GM19372 (cell line): ENCODE measurements around the gene BTN3A1.
"Not testable (repeated sequence)": the region's sequence is repeated elsewhere in the genome, so short reads cannot be mapped to it uniquely, and the experiment has no call there.

Experiments used
- ATAC-seq: cut with Tn5 transposase; IDR thresholded peaks from one replicate; pipeline ENCODE4 v1.9.1; 2021; ENCODE audit warnings: mild to moderate bottlenecking, low read depth, moderate library complexity; ENCODE audit not compliant: unreplicated experiment

Gene BTN3A1

DNA sequence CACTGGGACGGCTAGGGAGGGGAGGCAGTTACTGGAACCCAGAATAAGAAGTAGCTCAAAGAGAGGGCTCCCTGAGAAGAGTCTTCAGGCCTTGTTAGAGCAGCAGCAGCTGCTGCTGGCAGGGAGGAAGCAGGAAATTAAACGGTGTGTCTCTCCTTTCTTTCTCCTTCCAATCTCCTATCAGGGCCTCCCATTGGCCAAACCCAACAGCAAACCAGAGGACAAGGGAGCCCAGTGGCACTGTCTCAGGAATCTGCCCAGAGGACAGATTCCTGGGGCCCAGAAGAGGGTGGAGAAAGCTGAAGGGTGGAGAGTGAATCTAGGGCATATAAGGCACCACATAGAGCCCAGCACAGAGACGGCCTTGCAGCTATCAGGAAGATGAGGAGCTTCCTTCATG is 10.2 kb downstream of the BTN3A1 start:
- no peak for ATAC-seq

DNA sequence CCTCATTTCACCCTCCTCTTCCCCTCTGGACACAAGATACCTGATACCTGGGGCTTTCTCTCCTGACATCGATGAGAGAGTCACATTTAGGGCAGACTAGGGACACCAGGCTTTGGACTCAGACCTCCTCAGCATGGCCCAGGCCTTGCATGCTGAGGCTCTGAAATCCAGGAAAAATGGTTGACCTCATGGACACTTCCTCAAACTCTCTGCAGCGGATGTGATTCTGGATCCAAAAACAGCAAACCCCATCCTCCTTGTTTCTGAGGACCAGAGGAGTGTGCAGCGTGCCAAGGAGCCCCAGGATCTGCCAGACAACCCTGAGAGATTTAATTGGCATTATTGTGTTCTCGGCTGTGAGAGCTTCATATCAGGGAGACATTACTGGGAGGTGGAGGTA is 10.9 kb downstream of the BTN3A1 start:
- no peak for ATAC-seq

DNA sequence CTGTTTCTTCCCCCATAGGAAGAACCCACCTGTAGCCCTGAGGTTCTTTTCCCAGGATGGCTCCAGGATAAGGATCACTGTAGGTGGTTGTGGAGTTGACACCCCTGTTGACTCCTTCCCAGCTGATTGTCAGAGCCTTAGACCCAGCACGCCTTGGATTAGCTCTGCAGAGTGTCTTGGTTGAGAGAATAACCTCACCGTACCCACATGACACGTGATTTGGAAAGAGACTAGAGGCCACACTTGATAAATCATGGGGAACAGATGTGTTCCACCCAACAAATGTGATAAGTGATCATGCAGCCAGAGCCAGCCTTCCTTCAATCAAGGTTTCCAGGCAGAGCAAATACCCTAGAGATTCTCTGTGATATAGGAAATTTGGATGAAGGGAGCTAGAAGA is 12.2 kb downstream of the BTN3A1 start:
- no peak for ATAC-seq

DNA sequence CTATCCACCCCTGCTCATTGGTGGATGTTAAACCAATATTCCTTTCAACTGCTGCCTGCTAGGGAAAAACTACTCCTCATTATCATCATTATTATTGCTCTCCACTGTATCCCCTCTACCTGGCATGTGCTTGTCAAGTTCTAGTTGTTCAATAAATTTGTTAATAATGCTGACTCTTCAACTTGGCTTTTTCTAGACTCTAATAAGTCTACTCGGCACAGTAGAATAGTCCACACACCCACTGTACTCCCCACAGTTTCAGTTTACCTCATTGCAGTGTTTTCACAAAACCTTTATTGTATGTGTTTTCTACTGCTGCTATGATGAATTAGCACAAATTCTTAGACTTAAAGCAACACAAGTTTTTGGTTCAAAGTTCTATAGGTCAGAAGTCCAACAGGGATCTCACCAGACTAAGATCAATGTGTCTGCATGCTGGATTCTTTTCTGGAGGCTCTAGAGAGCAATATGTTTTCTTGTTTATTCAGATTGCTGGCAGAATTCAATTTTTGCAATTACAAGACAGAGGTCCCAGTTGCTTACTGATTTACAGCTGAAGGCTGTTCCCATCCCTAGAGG is 13.1 kb downstream of the BTN3A1 start:
- ATAC-seq = no peak

DNA sequence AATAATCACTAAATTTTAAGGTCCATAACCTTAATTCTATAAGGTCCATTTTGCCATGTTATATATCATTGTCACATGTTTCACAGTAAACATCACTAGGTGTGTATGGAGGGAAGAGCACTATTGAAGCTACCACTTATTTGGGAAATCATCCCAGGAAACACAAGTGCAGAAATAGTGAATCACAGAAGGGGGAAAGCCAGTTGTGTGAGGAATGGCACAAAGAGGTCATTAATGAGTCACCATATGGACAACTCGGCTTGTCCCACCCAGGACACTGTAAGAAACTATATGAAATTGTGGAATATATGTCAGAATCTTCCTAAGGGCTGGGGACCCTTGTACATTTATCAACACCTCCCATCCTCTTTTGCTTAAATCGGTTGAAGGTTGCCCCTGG is 13.7 kb downstream of the BTN3A1 start:
- no peak for ATAC-seq

DNA sequence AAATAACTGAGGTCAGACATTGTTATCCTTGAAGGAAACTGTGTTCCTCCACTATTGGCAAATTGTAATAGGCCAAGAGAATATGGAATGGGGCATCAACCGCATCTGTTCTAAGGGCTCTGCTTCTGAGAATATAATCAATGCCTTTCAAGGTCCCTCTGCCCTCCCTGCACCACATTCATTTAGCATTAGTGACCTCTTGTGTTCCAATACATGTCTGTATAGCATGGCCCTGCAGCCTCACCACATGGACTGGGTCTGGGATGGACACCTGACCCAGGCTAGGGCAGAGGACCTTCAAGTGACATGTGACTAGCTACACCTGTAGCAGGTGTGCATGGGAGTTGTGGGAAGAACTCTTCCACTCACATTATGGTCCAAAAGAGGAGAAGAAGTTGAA is 14.2 kb downstream of the BTN3A1 start:
- no peak for ATAC-seq

DNA sequence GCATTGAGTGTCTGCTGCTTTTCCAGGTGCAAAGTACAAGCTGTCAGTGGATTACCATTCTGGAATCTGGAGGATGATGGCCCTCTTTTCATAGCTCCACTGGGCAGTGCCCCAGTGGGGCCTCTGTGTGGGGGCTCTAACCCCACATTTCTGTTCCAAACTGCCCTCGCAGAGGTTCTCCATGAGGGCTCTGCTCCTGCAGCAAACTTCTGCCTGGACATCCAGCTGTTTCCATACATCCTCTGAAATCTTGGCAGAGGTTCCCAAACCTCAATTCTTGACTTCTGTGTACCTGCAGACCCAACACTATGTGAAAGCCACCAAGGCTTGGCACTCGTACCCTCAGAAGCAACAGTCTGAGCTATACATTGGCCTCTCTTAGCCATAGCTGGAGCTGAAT is 16.0 kb downstream of the BTN3A1 start:
- ATAC-seq = not testable (repeated sequence)

DNA sequence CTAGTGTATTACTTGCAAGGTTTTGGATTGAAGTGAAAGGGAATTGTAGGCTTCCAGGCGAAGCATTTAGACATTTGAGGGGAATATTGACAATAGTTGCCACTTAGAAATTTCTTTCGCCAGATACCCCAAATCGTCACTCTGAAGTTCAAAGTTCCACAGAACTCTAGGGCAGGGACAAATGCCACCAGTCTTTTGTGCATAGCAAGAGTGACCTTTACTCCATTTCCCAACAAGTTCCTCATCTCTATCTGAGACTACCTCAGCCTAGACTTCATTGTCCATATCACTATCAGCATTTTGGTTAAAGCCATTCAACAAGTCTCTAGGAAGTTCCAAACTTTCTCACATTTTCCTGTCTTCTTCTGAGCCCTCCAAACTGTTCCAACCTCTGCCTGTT is 16.7 kb downstream of the BTN3A1 start:
- ATAC-seq = not testable (repeated sequence)

DNA sequence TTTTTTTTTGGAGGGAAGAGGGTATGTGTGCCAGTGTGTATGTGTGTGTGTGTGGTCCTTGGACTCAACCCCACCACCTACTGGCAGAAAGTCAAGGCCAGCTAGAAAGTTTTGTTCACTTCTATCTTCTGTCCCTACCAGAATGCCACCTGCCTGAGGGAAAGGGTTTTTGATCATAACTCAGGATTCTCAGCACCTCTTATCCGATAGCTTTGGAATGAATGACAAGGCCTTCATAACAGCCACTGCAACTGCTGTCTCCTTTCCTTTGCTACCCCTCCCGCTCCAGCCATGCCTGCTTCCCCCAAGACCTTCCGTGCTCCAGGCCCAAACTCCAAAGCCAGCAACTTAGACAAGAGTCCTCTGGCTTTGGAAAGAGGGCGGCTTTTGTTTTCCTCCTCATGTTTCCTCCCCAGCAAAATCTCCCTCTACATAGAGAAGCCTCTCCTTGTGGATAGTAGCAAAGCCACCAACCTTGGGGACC is 18.7 kb downstream of the BTN3A1 start:
- no peak for ATAC-seq

DNA sequence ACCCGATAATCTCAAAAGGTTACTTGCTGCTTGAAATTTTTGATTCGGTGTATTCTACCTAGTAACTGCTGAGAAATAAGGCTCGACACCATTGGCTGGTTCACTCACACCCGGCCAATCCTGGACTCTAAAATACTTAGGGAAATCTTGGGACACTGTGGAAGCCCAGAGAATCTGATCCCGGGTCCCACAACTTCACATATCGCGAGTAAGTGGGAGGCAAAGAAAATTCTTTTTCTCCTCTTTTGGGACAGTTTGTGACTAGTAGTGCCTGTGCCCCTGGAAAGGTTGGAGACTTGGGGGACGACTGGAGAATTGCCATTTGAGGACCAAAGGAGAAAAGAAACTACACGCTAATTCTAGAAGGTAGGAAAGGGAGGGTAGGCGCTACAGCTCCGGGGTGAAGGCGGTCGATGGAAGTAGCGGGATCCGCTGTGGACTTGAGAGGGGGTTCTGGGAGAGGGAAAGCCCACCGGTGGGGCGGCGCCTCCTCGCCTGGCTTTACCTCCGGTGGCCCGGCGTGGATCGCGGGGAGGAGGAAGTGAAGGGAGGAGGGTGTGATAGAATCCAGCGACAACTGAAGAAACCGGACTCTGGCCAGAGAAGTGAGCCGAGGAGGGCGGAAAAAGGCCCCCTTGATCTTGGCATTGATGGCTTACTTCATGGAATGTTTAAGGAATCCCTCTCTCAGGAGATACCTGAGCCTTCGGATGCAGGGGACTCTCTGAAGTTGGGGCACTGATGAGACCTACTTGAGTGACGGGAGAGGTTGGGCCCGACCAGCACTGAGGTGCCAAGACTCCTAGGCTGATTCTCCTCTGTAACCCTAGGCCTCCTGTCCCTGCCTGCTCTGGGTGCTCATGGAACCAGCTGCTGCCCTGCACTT is 19.4 kb downstream of the BTN3A1 start:
- ATAC-seq = peak; percentile 91

DNA sequence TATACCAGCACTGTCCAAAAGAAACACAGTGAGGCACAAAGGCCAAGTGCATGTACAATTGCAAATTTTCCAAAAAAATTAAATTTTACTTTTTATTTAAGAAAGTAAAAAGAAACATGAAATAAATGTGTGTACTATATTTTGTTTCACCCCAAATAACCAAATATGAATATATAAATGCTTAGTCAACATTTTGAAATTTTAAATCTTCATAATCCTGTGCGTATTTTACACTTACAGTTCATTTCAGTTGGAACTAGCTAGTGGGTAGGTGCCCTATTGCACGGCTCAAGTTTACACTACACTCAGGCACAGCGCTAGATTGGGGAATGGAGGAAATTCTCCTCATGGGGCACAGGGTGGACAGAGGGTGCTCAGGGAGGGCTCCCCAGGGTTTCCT is 20.3 kb downstream of the BTN3A1 start:
- no peak for ATAC-seq

DNA sequence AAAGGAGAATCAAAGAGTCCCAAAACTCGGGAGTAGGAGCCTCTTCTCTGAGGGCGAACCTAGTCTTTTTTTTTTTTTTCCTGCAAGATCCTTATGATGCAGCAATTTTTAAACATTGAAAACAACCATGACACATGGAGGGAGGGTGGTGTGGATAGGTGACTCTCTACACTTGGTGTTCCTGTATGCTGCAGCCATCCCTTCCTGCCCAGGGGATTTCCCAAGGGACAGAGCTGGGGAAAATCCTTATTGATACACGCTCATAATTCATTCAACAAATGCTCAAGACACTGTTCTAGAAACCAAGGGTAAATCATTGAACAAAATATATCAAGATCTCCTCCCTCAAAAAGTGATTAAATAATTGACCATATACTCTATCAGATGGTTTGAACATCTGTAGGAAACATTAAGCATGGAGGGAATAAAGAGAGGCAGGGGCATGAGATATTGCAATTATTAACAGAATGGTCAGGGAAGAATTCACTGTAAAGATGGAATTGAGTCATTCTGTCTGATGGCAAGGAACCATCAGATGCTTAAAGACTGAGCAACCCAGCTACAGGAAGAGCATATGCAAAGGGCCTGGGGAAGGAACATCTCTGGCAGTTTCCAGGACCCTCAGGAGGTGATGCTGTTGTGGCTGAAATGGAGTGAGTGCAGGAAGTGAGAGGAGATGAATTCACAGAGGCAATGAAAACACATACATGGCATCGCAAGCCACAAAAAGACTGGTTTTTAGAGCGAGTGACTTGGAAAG is 24.8 kb downstream of the BTN3A1 start:
- no peak for ATAC-seq

DNA sequence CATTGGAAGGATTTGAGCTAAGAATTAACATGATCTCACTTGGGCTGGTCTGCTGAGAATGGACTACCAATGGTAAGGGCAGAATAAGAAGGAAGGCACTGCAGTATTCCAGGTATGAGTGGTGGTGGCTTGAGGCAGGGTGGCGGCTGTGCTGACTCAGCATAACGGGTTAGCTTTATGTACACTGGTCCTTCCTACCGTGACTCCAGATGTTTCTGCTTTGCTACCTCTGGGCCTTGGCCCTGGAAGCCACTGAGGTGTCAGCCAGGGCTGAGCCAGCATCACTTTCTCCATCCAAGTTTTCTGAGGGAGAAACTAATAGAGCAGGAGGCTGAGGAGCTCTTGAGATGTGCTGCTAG is 25.4 kb downstream of the BTN3A1 start:
- ATAC-seq = no peak

DNA sequence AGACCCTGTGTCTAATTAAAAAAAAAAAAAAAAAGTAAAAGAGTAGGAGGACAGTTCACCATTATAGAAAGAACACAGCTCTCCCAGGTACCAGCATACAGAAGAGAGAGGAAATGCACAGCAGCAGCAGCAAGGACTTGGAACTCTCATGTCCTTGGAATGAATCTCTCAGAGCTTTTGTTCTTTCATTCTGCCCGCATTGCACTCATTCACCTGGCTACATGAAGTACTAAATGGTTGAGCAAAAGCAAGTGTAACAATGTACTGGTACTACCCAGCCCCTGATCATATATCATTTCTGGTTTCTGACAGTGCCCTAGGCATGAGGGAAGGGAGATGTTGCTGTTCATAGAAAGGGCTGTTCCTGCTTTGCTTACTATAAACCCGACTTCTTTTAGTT is 26.1 kb downstream of the BTN3A1 start:
- no peak for ATAC-seq

DNA sequence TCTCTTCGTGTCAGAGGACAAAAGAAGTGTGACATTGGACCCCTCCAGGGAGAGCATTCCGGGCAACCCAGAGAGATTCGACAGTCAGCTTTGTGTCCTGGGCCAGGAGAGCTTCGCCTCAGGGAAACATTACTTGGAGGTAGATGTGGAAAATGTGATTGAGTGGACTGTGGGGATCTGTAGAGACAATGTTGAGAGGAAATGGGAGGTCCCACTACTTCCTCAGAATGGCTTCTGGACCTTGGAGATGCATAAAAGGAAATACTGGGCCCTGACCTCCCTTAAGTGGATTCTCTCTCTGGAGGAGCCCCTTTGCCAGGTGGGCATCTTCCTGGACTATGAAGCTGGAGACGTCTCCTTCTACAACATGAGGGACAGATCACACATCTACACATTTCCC is 28.7 kb downstream of the BTN3A1 start:
- ATAC-seq = no peak

DNA sequence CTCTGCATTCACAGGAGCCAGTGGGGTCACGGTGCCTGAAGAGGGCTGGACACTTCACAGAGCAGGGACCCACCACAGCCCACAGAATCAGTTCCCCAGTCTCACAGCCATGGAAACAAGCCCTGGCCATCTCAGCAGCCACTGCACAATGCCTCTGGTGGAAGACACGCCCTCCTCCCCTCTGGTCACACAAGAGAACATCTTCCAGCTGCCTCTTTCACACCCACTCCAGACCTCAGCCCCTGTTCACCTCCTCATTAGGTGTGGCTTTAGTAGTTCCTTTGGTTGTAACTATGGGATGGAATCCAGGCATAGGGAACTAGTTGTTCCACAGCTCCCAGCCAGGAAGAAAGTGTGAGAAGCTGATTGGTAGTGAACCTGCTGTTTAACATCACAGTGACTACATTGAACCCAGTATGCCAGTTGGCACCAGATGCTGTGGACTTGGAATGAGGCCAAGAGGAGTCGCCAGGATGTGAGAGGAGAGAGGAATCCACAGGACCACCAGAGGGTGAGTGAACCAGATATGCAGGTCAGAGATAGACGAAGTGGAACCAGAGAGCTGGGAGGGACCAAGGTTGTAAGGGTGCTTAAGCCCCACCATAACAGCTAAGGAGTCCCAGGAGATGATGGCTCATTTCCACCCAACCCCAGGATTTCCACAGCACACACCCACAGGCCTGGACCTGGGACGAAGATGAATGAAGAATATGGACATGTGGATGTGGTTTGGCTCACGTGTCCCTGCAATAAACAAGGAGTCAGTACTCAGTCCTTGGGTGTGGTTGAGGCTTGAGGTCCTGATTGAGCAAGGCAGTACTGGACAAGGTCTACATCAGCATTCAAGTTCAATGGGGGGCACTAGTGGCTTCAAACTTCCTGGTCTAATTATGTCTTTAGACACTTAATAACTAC is 29.4 kb downstream of the BTN3A1 start:
- no peak for ATAC-seq

DNA sequence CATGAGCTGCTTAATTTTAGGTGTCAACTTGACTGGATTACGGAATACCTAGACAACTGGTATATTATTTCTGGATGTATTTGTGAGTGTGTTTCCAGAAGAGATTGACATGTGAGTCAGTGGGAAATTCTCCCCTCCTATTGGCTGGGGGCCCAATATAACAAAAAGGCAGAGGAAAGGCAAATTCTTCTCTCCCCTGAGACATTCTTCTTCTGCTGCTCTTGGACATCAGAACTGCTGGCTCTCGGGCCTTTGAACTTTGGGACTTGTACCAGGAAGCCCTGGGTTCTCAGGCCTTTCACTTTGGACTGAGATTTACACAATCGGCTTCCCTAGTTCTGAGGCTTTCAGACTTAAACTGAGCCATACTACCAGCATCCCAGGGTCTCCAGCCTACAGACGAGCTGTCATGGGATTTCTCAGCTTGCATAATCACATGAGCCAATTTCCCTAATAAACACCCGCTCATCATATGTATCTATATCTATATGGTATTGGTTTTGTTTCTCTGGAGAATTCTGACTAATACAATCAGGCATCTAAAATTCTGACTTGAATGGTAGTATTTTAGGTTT is 30.6 kb downstream of the BTN3A1 start:
- ATAC-seq = no peak

DNA sequence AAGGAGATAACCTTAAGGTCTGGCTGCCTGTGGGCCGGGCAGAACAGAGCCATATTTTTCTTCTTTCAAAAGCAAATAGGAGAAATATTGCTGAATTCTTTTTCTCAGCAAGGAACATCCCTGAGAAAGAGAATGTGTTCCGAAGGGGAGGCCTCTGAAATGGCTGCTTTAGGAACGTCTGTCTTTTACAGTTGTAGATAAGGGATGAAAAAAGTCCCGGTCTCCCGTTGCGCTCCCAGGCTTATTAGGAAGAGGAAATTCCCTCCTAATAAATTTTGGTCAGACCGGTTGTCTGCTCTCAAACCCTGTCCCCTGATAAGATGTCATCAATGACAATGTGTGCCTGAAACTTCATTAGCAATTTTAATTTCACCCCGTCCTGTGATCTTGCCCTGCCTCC is 31.6 kb downstream of the BTN3A1 start:
- not testable (repeated sequence) for ATAC-seq

DNA sequence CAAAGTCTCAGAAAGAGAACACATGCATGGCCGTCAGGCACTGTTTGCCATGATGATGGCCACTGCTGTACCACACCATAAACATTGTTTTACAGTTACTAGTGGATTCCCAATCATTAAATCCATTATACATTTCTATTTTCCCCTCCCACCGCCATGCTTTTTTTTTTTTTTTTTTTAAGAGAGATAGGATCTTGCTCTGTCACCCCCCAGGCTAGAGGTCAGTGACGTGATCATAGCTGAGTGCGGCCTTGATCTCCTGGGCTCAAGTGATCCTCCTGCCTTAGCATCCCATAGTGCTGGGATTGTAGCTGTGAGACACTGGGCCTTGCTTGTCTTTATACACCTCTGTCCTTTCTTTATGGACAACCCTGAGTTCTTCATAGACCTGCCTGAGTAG is 33.9 kb downstream of the BTN3A1 start:
- no peak for ATAC-seq

DNA sequence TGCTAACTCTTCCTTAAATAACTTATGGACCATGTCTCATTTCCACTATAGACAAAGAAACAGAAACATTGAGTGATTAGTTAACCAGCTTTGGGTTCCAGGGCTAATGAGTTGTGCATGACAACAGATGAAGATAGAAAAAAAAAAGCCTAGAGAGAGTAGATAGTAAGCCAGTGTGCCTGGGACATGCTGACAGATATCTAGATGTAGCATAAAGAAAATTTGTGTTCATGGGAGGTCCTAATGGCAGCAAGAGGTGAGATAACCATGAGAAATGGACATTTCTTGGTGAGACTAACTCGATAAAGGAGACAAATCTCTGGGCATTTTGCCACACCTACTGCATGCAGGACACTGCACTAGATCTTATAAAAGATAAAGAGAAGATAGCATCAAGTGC is 35.5 kb downstream of the BTN3A1 start:
- no peak for ATAC-seq
